HUES64 (cell line): ENCODE data around the gene ATP6V0C.
A peak's percentile ranks its signal among the peaks of the same experiment; 100 is the strongest.

Experiments used
- H3K27ac ChIP-seq: 2 replicates; pipeline ENCODE4 v1.7.0; 2013; ENCODE audit warnings: low read depth, low read length, inconsistent platforms
- H3K27me3 ChIP-seq: 2 replicates; pipeline ENCODE4 v1.6.1; 2013; ENCODE audit warnings: mild to moderate bottlenecking, low read length; ENCODE audit not compliant: insufficient read depth
- H3K36me3 ChIP-seq: 2 replicates; pipeline ENCODE4 v1.6.1; 2013; ENCODE audit warnings: mild to moderate bottlenecking, low read length; ENCODE audit not compliant: insufficient read depth
- H3K4me1 ChIP-seq: 2 replicates; pipeline ENCODE4 v1.6.1; 2013; ENCODE audit warnings: mild to moderate bottlenecking, low read length, moderate library complexity; ENCODE audit not compliant: insufficient read depth
- H3K4me3 ChIP-seq: 2 replicates; pipeline ENCODE4 v1.5.1; 2013; ENCODE audit warnings: mild to moderate bottlenecking, low read length, moderate library complexity
- H3K9ac ChIP-seq: 2 replicates; pipeline ENCODE4 v1.6.1; 2013; ENCODE audit warnings: mild to moderate bottlenecking, low read depth, low read length
- H3K9me3 ChIP-seq: 2 replicates; pipeline ENCODE4 v1.6.1; 2013; ENCODE audit warnings: low read depth, low read length; ENCODE audit not compliant: insufficient read depth
- WGBS: fragments of 150-250, 120-280 bp; methylation state at CpG from one replicate; pipeline ENCODE4 v1.1.7; 2013; ENCODE audit warnings: missing lambda C conversion rate; 5-methylcytosine and 5-hydroxymethylcytosine counted together

The ATP6V0C gene

GRCh38 chr16:2505695-2506094, 8.1 kb upstream of the ATP6V0C start:
- Histone ChIP-seq H3K27me3 (no peaks in the 10 kb centered on the region), H3K36me3 (no peaks in the 10 kb centered on the region), H3K4me3 (no peak overlapping the region), H3K9me3 (no peaks in the 10 kb centered on the region), H3K9ac (no peak overlapping the region), H3K27ac (no peak overlapping the region), H3K4me1 (peaks cover 6% of the 10 kb centered on the region)
- whole genome bisulfite sequencing = 92% methylated on average over 14 of the region's 14 CpGs

GRCh38 chr16:2507052-2507659, 6.6 kb upstream of the ATP6V0C start:
- H3K9me3 ChIP-seq = no peaks in the 10 kb centered on the region
- no peak overlapping the region for H3K9ac ChIP-seq
- WGBS = 89% methylated on average over 14 of the region's 14 CpGs
- no peak overlapping the region for H3K4me3 ChIP-seq
- peaks cover 5% of the 10 kb centered on the region; the same call in 1 of the 2 replicates for H3K4me1 ChIP-seq
- H3K27ac ChIP-seq = no peak overlapping the region
- H3K27me3 ChIP-seq = no peaks in the 10 kb centered on the region
- no peaks in the 10 kb centered on the region for H3K36me3 ChIP-seq

GRCh38 chr16:2507665-2508064, 6.1 kb upstream of the ATP6V0C start:
- Histone ChIP-seq H3K4me1 (peaks cover 10% of the 10 kb centered on the region; the same call in 1 of the 2 replicates), H3K4me3 (no peak overlapping the region), H3K36me3 (no peaks in the 10 kb centered on the region), H3K27me3 (no peaks in the 10 kb centered on the region), H3K9ac (no peak overlapping the region), H3K9me3 (no peaks in the 10 kb centered on the region), H3K27ac (no peak overlapping the region)
- 93% methylated on average over 11 of the region's 11 CpGs for WGBS

- no peak overlapping the region for H3K27ac ChIP-seq
- H3K27me3 ChIP-seq = no peaks in the 10 kb centered on the region
- no peaks in the 10 kb centered on the region for H3K36me3 ChIP-seq
- H3K9me3 ChIP-seq = no peaks in the 10 kb centered on the region
- H3K9ac ChIP-seq = no peak overlapping the region
- WGBS = 89% methylated on average over 18 of the region's 18 CpGs
- no peak overlapping the region for H3K4me3 ChIP-seq
- peaks cover 11% of the 10 kb centered on the region; the same call in 1 of the 2 replicates for H3K4me1 ChIP-seq
These were observed 4.9 kb upstream of the ATP6V0C start for GRCh38 chr16:2508722-2509400.

GRCh38 chr16:2511128-2511800, 2.5 kb upstream of the ATP6V0C start:
- peaks cover 26% of the 10 kb centered on the region; the same call in 1 of the 2 replicates for H3K4me1 ChIP-seq
- 50% methylated on average over 24 of the region's 24 CpGs for WGBS
- H3K27ac ChIP-seq = no peak overlapping the region
- no peaks in the 10 kb centered on the region for H3K27me3 ChIP-seq
- H3K9me3 ChIP-seq = no peaks in the 10 kb centered on the region
- H3K4me3 ChIP-seq = 0 out of 2 replicates have a peak overlapping the region, but pooled peaks have one; percentile 15
- no peak overlapping the region for H3K9ac ChIP-seq
- no peaks in the 10 kb centered on the region for H3K36me3 ChIP-seq

- Histone ChIP-seq H3K36me3 (no peaks in the 10 kb centered on the region), H3K4me3 (no peak overlapping the region), H3K27me3 (no peaks in the 10 kb centered on the region), H3K9ac (0 out of 2 replicates have a peak overlapping the region, but pooled peaks have one; percentile 4), H3K27ac (no peak overlapping the region), H3K9me3 (no peaks in the 10 kb centered on the region), H3K4me1 (peaks cover 27% of the 10 kb centered on the region; the same call in 1 of the 2 replicates)
- WGBS = 80% methylated on average over 17 of the region's 17 CpGs
These were observed 1.6 kb upstream of the ATP6V0C start for GRCh38 chr16:2511996-2512734.

- Histone ChIP-seq H3K27ac (peak overlapping the region; percentile 98), H3K36me3 (no peaks in the 10 kb centered on the region), H3K9me3 (no peaks in the 10 kb centered on the region), H3K4me1 (peaks cover 27% of the 10 kb centered on the region; the same call in 1 of the 2 replicates), H3K4me3 (peak overlapping the region; percentile 89), H3K27me3 (no peaks in the 10 kb centered on the region), H3K9ac (peak overlapping the region; percentile 99)
- 50% methylated on average over 15 of the region's 15 CpGs for WGBS
These were observed 882 bp upstream of the ATP6V0C start for GRCh38 chr16:2512735-2513404.

GRCh38 chr16:2514333-2515179, 804 bp downstream of the ATP6V0C start:
- H3K4me3 ChIP-seq = peak overlapping the region; percentile 89
- peak overlapping the region; percentile 98; the same call in 1 of the 2 replicates for H3K27ac ChIP-seq
- 0 out of 2 replicates have a peak, but pooled peaks cover 3% of the 10 kb centered on the region for H3K36me3 ChIP-seq
- H3K9ac ChIP-seq = peak overlapping the region; percentile 99
- 2% methylated on average over 61 of the region's 63 CpGs for WGBS
- no peaks in the 10 kb centered on the region for H3K27me3 ChIP-seq
- no peaks in the 10 kb centered on the region for H3K9me3 ChIP-seq
- H3K4me1 ChIP-seq = peaks cover 27% of the 10 kb centered on the region; the same call in 1 of the 2 replicates

GRCh38 chr16:2515180-2515851, 1.6 kb downstream of the ATP6V0C start:
- Histone ChIP-seq H3K9me3 (no peaks in the 10 kb centered on the region), H3K4me3 (peak overlapping the region; percentile 89), H3K27ac (peak overlapping the region; percentile 41; the same call in 1 of the 2 replicates), H3K9ac (peak overlapping the region; percentile 80), H3K4me1 (peaks cover 27% of the 10 kb centered on the region; the same call in 1 of the 2 replicates), H3K36me3 (0 out of 2 replicates have a peak, but pooled peaks cover 3% of the 10 kb centered on the region), H3K27me3 (no peaks in the 10 kb centered on the region)
- 62% methylated on average over 13 of the region's 14 CpGs for WGBS
